HG02678 (cell line): Measurements from ENCODE around the gene BRAF.
"Not testable (repeated sequence)": the region's sequence is repeated elsewhere in the genome, so short reads cannot be mapped to it uniquely, and the experiment has no call there.

Source experiments
- ATAC-seq: cut with Tn5 transposase; IDR thresholded peaks from one replicate; pipeline ENCODE4 v1.9.1; 2021; ENCODE audit warnings: mild to moderate bottlenecking, moderate library complexity; ENCODE audit not compliant: unreplicated experiment

The BRAF gene

DNA sequence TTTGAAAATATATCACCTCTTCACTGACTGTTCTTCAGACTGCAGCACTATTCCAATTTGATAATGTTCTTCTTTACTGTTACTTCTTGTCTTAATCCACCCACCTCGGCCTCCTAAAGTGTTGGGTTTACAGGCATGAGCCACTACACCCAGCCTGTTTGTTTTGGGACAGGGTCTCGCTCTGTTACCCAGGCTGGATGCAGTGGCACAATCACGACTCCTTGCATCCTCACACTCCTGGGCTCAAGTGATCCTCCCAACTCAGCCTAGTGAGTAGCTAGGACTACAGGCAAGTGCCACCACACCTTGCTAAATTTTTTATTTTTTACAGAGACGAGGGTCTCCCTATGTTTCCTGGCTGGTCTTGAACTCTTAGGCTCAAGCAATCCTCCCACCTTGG is 150.4 kb downstream of the BRAF start:
- no peak for ATAC-seq

DNA sequence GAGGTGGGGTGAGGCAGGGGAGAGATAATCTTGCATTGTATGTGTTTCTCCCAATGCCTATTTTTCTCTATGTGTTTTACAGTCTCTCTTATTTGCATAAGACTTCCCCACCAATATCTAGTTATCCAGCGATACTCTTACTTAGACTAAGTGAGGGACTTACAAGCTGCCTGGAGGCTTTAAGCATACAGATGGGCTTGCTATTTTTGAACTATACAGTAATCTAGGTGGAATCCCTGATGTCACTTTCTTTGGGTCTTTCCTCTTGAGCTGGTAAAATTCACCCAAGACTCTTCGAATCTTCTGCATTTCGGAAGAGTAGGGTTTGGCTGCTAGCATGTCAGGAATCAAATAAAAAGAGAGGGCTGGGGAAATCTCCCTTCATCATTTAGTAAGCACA is 151.6 kb downstream of the BRAF start:
- ATAC-seq: no peak

GRCh38 chr7:140771826-140772225 is 152.9 kb downstream of the BRAF start:
- ATAC-seq: no peak

- ATAC-seq: no peak
These were observed 154.9 kb downstream of the BRAF start for GRCh38 chr7:140769852-140770251.

DNA sequence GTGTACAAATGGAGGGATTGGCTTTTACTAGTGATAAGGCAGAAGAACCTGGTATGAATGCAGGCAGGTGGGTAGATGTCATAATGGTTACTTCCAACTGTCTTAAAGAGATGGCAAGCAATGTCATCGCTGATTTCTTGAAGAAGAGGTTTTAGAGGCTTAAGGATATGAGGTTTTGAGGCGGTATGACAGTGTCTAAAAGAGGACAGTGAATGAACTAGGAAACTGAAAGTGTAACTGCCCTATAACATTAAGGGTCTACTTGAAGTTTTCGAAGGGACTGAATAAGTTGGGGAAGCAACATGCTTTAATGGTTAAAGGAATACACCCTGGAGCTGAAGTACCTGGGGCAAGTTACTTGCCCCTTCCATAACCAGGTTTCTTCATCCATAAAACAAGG is 157.3 kb downstream of the BRAF start:
- no peak for ATAC-seq

DNA sequence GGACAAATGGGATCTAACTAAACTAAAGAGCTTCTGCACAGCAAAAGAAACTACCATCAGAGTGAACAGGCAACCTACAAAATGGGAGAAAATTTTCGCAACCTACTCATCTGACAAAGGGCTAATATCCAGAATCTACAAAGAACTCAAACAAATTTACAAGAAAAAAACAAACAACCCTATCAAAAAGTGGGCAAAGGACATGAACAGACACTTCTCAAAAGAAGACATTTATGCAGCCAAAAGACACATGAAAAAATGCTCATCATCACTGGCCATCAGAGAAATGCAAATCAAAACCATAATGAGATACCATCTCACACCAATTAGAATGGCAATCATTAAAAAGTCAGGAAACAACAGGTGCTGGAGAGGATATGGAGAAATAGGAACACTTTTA is 159.3 kb downstream of the BRAF start:
- not testable (repeated sequence) for ATAC-seq

DNA sequence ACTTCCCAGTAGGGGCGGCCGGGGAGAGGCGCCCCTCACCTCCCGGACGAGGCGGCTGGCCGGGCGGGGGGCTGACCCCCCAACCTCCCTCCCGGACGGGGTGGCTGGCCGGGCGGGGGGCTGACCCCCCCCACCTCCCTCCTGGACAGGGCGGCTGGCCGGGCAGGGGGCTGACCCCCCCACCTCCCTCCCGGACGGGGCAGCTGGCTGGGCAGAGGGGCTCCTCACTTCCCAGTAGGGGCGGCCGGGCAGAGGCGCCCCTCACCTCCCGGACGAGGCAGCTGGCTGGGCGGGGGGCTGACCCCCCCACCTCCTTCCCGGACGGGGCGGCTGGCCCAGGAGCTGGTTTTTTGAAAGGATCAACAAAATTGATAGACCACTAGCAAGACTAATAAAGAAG is 161.6 kb downstream of the BRAF start:
- ATAC-seq: not testable (repeated sequence)

DNA sequence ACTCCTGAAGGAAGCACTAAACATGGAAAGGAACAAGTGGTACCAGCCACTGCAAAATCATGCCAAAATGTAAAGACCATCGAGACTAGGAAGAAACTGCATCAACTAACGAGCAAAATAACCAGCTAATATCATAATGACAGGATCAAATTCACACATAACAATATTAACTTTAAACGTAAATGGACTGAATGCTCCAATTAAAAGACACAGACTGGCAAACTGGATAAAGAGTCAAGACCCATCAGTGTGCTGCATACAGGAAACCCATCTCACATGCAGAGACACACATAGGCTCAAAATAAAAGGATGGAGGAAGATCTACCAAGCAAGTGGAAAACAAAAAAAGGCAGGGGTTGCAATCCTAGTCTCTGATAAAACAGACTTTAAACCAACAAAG is 163.4 kb downstream of the BRAF start:
- not testable (repeated sequence) for ATAC-seq

GRCh38 chr7:140754506-140754905 is 170.2 kb downstream of the BRAF start:
- ATAC-seq: no peak

GRCh38 chr7:140752533-140752932 is 172.2 kb downstream of the BRAF start:
- no peak for ATAC-seq

GRCh38 chr7:140746751-140747150 is 178.0 kb downstream of the BRAF start:
- ATAC-seq: no peak

DNA sequence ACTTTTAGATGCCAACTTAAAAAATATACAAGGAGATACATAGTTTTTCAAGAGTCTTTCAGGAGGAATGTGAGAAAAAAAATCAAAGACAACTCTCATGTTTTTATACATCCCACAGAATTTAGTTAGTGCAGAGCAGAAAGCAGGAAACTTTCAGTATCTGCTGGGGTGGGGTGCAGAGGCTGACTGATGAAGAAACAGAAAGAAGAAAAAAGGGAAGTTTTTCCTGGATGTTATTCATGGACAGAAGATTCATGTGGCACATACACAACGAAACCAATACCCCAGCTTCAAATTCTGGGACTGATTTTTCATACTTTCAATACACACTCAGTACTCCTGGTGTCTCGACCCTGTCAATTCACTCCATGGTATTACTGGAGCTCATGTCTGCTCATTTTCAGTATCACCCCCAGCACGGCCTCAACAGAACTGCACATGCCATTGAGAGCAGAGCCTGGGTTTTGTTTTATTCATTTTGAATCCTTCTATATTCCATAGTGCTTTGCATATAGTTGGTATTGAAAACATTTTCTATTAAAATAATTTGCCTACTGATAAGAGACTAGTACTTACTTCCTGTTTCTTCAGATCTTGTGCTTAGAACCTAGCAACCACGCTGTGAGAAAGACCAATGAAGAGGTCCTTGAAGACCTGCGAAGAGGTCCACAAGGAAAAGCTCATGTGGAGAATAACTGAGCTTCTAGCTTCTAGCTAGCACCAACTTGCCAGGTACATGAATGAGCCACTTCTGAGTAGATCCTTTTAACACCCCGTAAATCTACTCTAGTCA is 179.3 kb downstream of the BRAF start:
- ATAC-seq: no peak

GRCh38 chr7:140744005-140744404 is 180.7 kb downstream of the BRAF start:
- ATAC-seq: no peak

- not testable (repeated sequence) for ATAC-seq
These were observed 181.5 kb downstream of the BRAF start for GRCh38 chr7:140743255-140743654.

DNA sequence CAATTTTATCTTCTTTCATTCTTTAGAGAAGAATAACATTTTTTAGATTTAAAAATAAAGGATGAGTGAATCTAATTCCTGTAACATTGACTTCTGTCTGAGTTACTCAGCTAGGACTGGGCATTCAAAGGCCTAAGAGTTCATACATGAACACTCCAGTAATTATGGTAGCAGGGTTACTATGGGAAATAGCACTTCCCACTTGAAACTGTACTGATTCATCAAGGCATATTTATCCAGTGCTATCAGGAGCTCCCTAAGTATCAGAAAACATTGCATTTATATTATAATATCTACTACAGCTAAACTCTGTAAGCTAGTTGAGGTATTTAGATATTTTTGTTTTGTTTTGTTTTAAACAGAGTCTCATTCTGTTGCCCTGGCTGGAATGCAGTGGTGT is 186.4 kb downstream of the BRAF start:
- no peak for ATAC-seq

DNA sequence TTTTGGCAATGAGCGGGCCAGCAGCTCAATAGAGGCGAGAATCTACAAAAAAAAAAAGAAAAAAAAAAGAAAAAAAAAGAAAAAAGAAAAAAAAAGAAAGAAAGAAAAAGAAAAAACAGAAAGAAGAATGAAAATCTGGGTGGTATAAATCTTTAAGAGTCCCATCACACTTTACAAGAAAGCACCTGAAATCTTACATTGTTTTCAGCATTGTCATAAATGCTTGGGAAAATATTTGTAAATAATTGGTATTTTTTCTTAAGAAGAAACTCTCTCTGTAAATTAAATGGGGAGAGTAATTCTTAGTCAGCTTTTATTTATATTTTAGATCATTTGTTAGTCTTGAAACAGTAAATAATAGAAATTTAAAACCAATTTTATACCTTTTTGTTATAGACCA is 190.0 kb downstream of the BRAF start:
- ATAC-seq: no peak

GRCh38 chr7:140734096-140734495 is 190.6 kb downstream of the BRAF start:
- no peak for ATAC-seq

GRCh38 chr7:140732416-140732815 is 192.3 kb downstream of the BRAF start:
- no peak for ATAC-seq

GRCh38 chr7:140726281-140726680 is 198.4 kb downstream of the BRAF start:
- ATAC-seq: no peak

GRCh38 chr7:140724706-140725105 is 200.0 kb downstream of the BRAF start:
- no peak for ATAC-seq

DNA sequence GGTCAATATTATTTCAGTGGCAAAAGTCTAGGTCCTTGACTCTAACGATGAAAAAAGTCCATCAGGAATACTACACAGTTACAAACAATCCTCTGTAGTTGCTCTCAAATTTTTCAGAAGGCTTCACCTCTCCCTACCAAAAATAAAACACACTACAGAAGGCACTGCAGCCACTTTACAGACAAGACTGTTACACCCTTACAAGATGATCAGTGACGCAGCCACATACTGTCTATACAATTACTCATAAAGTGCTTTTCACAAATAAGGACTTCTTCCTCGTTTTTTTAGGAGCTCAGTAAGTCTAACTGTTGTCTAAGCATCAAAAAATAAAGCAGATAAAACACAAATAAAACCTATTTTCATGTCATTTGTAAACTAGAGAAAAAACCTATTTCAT is 201.2 kb downstream of the BRAF start:
- no peak for ATAC-seq

DNA sequence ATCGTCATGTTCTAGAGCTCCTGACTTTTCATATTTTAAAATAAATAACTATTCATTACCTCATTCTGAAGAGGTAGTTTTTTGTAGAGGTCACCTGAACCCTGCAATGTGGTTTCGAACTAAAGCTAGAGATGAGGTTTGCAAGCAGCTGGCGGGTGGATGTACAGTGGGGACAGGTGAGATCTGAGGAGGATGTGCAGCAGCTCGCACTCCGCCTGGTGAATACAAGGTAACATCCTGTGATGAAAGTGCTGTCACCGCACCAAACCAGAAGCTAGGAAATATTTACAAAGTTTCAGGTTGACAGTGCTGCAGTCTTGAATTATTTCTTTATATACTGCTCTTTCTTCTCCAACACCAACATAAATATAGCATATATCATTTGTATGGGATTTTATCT is 201.7 kb downstream of the BRAF start:
- no peak for ATAC-seq

GRCh38 chr7:140722254-140722653 is 202.5 kb downstream of the BRAF start:
- no peak for ATAC-seq
